Measurements from ENCODE around the gene KRTAP4-6.
"Not testable (repeated sequence)": the region's sequence is repeated elsewhere in the genome, so short reads cannot be mapped to it uniquely, and the experiment has no call there.

The KRTAP4-6 gene

GRCh38 chr17:41127371-41127770 lies 13.0 kb downstream of the KRTAP4-6 start:
- H3K27ac ChIP-seq: no peak overlapping the region
- peaks cover 5 to 14% of the 10 kb centered on the region in 2 experiments for H3K4me1 ChIP-seq (ENCODE audit: control insufficient read depth in 1 of 2, insufficient read depth in 1 of 2, low read depth in 1 of 2, low read length in 1 of 2)
- TF ChIP-seq CTCF (IDR thresholded peaks at IDR 0.05): no peak
- no peak overlapping the region for H3K4me3 ChIP-seq (ENCODE audit: low read depth in 1 of 2, low read length in 1 of 2)
- H3K9me3 ChIP-seq: no peaks in the 10 kb centered on the region
- H3K27me3 ChIP-seq: no peaks in the 10 kb centered on the region
- no peaks in the 10 kb centered on the region for H3K36me3 ChIP-seq

GRCh38 chr17:41126412-41126811 lies 13.9 kb downstream of the KRTAP4-6 start:
- no peaks in the 10 kb centered on the region for H3K36me3 ChIP-seq
- TF ChIP-seq CTCF (IDR thresholded peaks at IDR 0.05): no peak
- H3K4me1 ChIP-seq (ENCODE audit: control insufficient read depth in 1 of 2, insufficient read depth in 1 of 2, low read depth in 1 of 2, low read length in 1 of 2): peaks cover 5 to 14% of the 10 kb centered on the region in 2 experiments
- no peak overlapping the region for H3K27ac ChIP-seq
- no peaks in the 10 kb centered on the region for H3K9me3 ChIP-seq
- H3K4me3 ChIP-seq (ENCODE audit: low read depth in 1 of 2, low read length in 1 of 2): no peak overlapping the region
- no peaks in the 10 kb centered on the region for H3K27me3 ChIP-seq

- no peak for TF ChIP-seq CTCF (IDR thresholded peaks at IDR 0.05)
- Histone ChIP-seq H3K9me3 (no peaks in the 10 kb centered on the region), H3K27me3 (no peaks in the 10 kb centered on the region), H3K4me1 (ENCODE audit: control insufficient read depth in 1 of 2, insufficient read depth in 1 of 2, low read depth in 1 of 2, low read length in 1 of 2) (peaks cover 5 to 19% of the 10 kb centered on the region in 2 experiments), H3K36me3 (no peaks in the 10 kb centered on the region), H3K27ac (no peak overlapping the region), H3K4me3 (ENCODE audit: low read depth in 1 of 2, low read length in 1 of 2) (no peak overlapping the region)
Measured at GRCh38 chr17:41125064-41125463, 15.3 kb downstream of the KRTAP4-6 start.

- H3K4me3 ChIP-seq (ENCODE audit: low read depth in 1 of 2, low read length in 1 of 2); H3K27me3 ChIP-seq; H3K27ac ChIP-seq; H3K36me3 ChIP-seq; H3K9me3 ChIP-seq: not testable (repeated sequence)
- H3K4me1 ChIP-seq (ENCODE audit: control insufficient read depth in 1 of 2, insufficient read depth in 1 of 2, low read depth in 1 of 2, low read length in 1 of 2): peaks cover 5 to 21% of the 10 kb centered on the region in 2 experiments
Measured at GRCh38 chr17:41123991-41124371, 16.4 kb downstream of the KRTAP4-6 start, which contains the start of gene KRTAP4-12. KRTAP4-12 (minus strand) TSS chr17:41124182; CDS start chr17:41124122, 60 bp downstream.

- H3K4me3 ChIP-seq (ENCODE audit: low read depth in 1 of 2, low read length in 1 of 2); H3K27ac ChIP-seq; H3K9me3 ChIP-seq; H3K36me3 ChIP-seq; H3K27me3 ChIP-seq: not testable (repeated sequence)
- peaks cover 5 to 21% of the 10 kb centered on the region in 2 experiments for H3K4me1 ChIP-seq (ENCODE audit: control insufficient read depth in 1 of 2, insufficient read depth in 1 of 2, low read depth in 1 of 2, low read length in 1 of 2)
Measured at GRCh38 chr17:41123292-41123990, 16.9 kb downstream of the KRTAP4-6 start.

GRCh38 chr17:41121742-41122141 lies 18.6 kb downstream of the KRTAP4-6 start:
- Histone ChIP-seq H3K4me1 (ENCODE audit: control insufficient read depth in 1 of 2, insufficient read depth in 1 of 2, low read depth in 1 of 2, low read length in 1 of 2) (peaks cover 5 to 21% of the 10 kb centered on the region in 2 experiments), H3K27me3 (no peaks in the 10 kb centered on the region), H3K9me3 (no peaks in the 10 kb centered on the region), H3K36me3 (no peaks in the 10 kb centered on the region), H3K4me3 (ENCODE audit: low read depth in 1 of 2, low read length in 1 of 2) (no peak overlapping the region), H3K27ac (no peak overlapping the region)
- no peak for TF ChIP-seq CTCF (IDR thresholded peaks at IDR 0.05)

- H3K4me3 ChIP-seq (ENCODE audit: low read depth in 1 of 2, low read length in 1 of 2); H3K27me3 ChIP-seq; H3K9me3 ChIP-seq; H3K4me1 ChIP-seq (ENCODE audit: control insufficient read depth in 1 of 2, insufficient read depth in 1 of 2, low read depth in 1 of 2, low read length in 1 of 2); H3K27ac ChIP-seq; H3K36me3 ChIP-seq: not testable (repeated sequence)
Measured at GRCh38 chr17:41119696-41120690, 20.4 kb downstream of the KRTAP4-6 start.

Measured in neutrophil (primary cell).